ENCODE data around the gene LENEP. TPM values are rescaled to one million over a fixed set of nuclear protein-coding genes. Genes with fewer than 3 reads are reported as not detected.
A peak's percentile ranks its signal among the peaks of the same experiment; 100 is the strongest.

Gene LENEP
- total RNA-seq, 1 donor from 2014 or later: not detected

- peak overlapping the region; percentile 94 for H3K4me2 ChIP-seq (ENCODE audit: low read length)
- FAIRE-seq (no peak), DNase-seq (ENCODE audit: low read depth) (peak; percentile 94)
- H3K27ac ChIP-seq (ENCODE audit: low read depth, low read length): peak overlapping the region; percentile 99
- H3K4me1 ChIP-seq (ENCODE audit: insufficient read depth, low read length): peaks cover 42% of the 10 kb centered on the region
- Mint-ChIP-seq H3K27ac (ENCODE audit: unreplicated experiment) (no peak overlapping the region), H3K36me3 (ENCODE audit: low read depth, unreplicated experiment) (peaks cover 2% of the 10 kb centered on the region), H3K27me3 (ENCODE audit: low read depth, unreplicated experiment) (no peaks in the 10 kb centered on the region), H3K4me1 (ENCODE audit: low read depth, unreplicated experiment) (peaks cover 18% of the 10 kb centered on the region), H3K4me3 (ENCODE audit: unreplicated experiment) (no peak overlapping the region), H3K9me3 (ENCODE audit: unreplicated experiment) (no peaks in the 10 kb centered on the region)
- H3K9me3 ChIP-seq (ENCODE audit: insufficient read depth, low read depth, low read length): no peaks in the 10 kb centered on the region
- no peak overlapping the region for H2AFZ ChIP-seq (ENCODE audit: low read depth, low read length)
- H3K4me3 ChIP-seq (ENCODE audit: insufficient read depth, low read depth, low read length): peak overlapping the region; percentile 88
- H3K9ac ChIP-seq (ENCODE audit: low read length): peak overlapping the region; percentile 94
- peaks cover 19% of the 10 kb centered on the region for H4K20me1 ChIP-seq (ENCODE audit: insufficient read depth, low read length)
- peak; percentile 13 for TF ChIP-seq CTCF (IDR thresholded peaks at IDR 0.05; ENCODE audit: insufficient read depth, low read depth, low read length)
- no peak for TF ChIP-seq EZH2 (IDR thresholded peaks at IDR 0.05; ENCODE audit: insufficient read depth, low read length)
- H3K36me3 ChIP-seq (ENCODE audit: insufficient read depth, low read length): no peaks in the 10 kb centered on the region
- no peaks in the 10 kb centered on the region for H3K27me3 ChIP-seq (ENCODE audit: insufficient read depth, low read length)
- peaks cover 67% of the 10 kb centered on the region for H3K79me2 ChIP-seq (ENCODE audit: insufficient read depth, low read length)
Measured at GRCh38 chr1:154973344-154974101, 19.9 kb upstream of the LENEP start.

- Histone ChIP-seq H3K4me2 (ENCODE audit: low read length) (peak within 1 kb of the TSS; percentile 94), H3K9me3 (ENCODE audit: insufficient read depth, low read depth, low read length) (no peaks in the 10 kb centered on the region), H3K79me2 (ENCODE audit: insufficient read depth, low read length) (peaks cover 62% of the 10 kb centered on the region), H3K4me1 (ENCODE audit: insufficient read depth, low read length) (peaks cover 34% of the 10 kb centered on the region), H2AFZ (ENCODE audit: low read depth, low read length) (peak within 1 kb of the TSS; percentile 75), H3K27me3 (ENCODE audit: insufficient read depth, low read length) (no peaks in the 10 kb centered on the region), H3K27ac (ENCODE audit: low read depth, low read length) (peak within 1 kb of the TSS; percentile 99), H3K4me3 (ENCODE audit: insufficient read depth, low read depth, low read length) (peak within 1 kb of the TSS; percentile 88), H4K20me1 (ENCODE audit: insufficient read depth, low read length) (peaks cover 12% of the 10 kb centered on the region), H3K36me3 (ENCODE audit: insufficient read depth, low read length) (peaks cover 2% of the 10 kb centered on the region), H3K9ac (ENCODE audit: low read length) (peak within 1 kb of the TSS; percentile 94)
- no peak for FAIRE-seq
- H3K27ac Mint-ChIP-seq (ENCODE audit: unreplicated experiment): no peak within 1 kb of the TSS
- DNase-seq (ENCODE audit: low read depth): peak; percentile 100
- H3K27me3 Mint-ChIP-seq (ENCODE audit: low read depth, unreplicated experiment): no peaks in the 10 kb centered on the region
- H3K36me3 Mint-ChIP-seq (ENCODE audit: low read depth, unreplicated experiment): peaks cover 2% of the 10 kb centered on the region
- peaks cover 16% of the 10 kb centered on the region for H3K4me1 Mint-ChIP-seq (ENCODE audit: low read depth, unreplicated experiment)
- H3K4me3 Mint-ChIP-seq (ENCODE audit: unreplicated experiment): no peak within 1 kb of the TSS
- H3K9me3 Mint-ChIP-seq (ENCODE audit: unreplicated experiment): no peaks in the 10 kb centered on the region
- TF ChIP-seq CTCF (IDR thresholded peaks at IDR 0.05; ENCODE audit: insufficient read depth, low read depth, low read length) (no peak), EZH2 (IDR thresholded peaks at IDR 0.05; ENCODE audit: insufficient read depth, low read length) (no peak)
Measured at GRCh38 chr1:154974102-154974807, 19.1 kb upstream of the LENEP start, which contains the start of gene CKS1B. CKS1B (plus strand) TSS chr1:154974681; CDS start chr1:154974746, 65 bp downstream.
